ENCODE measurements around the gene CYB561D1. TPM values are rescaled to one million over a fixed set of nuclear protein-coding genes. Genes with fewer than 3 reads are reported as not detected.

CYB561D1 gene
- total and polyA plus RNA-seq, 9 of the 15 experiments (the other 6 are each of a cell fraction or from before 2014, with no cell fraction given): 0.71 to 7.2 (median 3.5) TPM

GRCh38 chr1:109493805-109494539 lies at the start of gene CYB561D1 (continued):
- TF ChIP-seq CTCFL (IDR thresholded peaks at IDR 0.05; ENCODE audit: borderline replicate concordance, insufficient read depth, low read depth, low read length, poor library complexity, severe bottlenecking): peak; percentile 99
- no peak for TF ChIP-seq SPI1 (IDR thresholded peaks at IDR 0.05; ENCODE audit: borderline replicate concordance, low read depth, low read length)
- no peak for TF ChIP-seq MITF (IDR thresholded peaks at IDR 0.05)
- no peak for TF ChIP-seq POLR3G (IDR thresholded peaks at IDR 0.05; ENCODE audit: extremely low read depth, insufficient read length, insufficient replicate concordance)
- TF ChIP-seq SOX6 (IDR thresholded peaks at IDR 0.05): peak; percentile 62; the same call in 1 of the 2 replicates
- TF ChIP-seq ZNF655 (CRISPR knock-in tag; IDR thresholded peaks at IDR 0.05): no peak
- TF ChIP-seq FOS (IDR thresholded peaks at IDR 0.05; ENCODE audit: extremely low read depth, insufficient read length): no peak
- peak; percentile 92 for TF ChIP-seq CXXC5 (CRISPR knock-in tag; IDR thresholded peaks at IDR 0.05)
- TF ChIP-seq ZNF175 (CRISPR knock-in tag; IDR thresholded peaks at IDR 0.05; ENCODE audit: low read depth): no peak
- TF ChIP-seq HOXB6 (CRISPR knock-in tag; IDR thresholded peaks at IDR 0.05; ENCODE audit: borderline replicate concordance): no peak
- TF ChIP-seq SRF (CRISPR knock-in tag; IDR thresholded peaks at IDR 0.05): no peak; a peak in 2 of 4 replicates
- TF ChIP-seq NFATC3 (IDR thresholded peaks at IDR 0.05): no peak
- TF ChIP-seq PHTF2 (CRISPR knock-in tag; IDR thresholded peaks at IDR 0.05): no peak
- TF ChIP-seq SREBF1 (IDR thresholded peaks at IDR 0.05; ENCODE audit: borderline replicate concordance, low read depth, low read length): peak; percentile 51; the same call in 1 of the 2 replicates
- no peak for TF ChIP-seq RFX1 (IDR thresholded peaks at IDR 0.05)
- peak; percentile 87 for TF ChIP-seq EP400 (IDR thresholded peaks at IDR 0.05)
- no peak for TF ChIP-seq EP300 (IDR thresholded peaks at IDR 0.05; ENCODE audit: low read length)
- no peak for TF ChIP-seq EZH2 (IDR thresholded peaks at IDR 0.05; ENCODE audit: borderline replicate concordance, low read depth, low read length)
- no peak for TF ChIP-seq PHB (CRISPR knock-in tag; IDR thresholded peaks at IDR 0.05)
- TF ChIP-seq CTCF (IDR thresholded peaks at IDR 0.05 in 2 of 3, conservative IDR thresholded peaks at IDR 0.05 in 1 of 3; ENCODE audit: insufficient read depth in 2 of 3, low read depth in 1 of 3, low read length in 3 of 3): peak; percentile 97 to 98 (median 97)
- no peak for TF ChIP-seq NFE2 (IDR thresholded peaks at IDR 0.05; ENCODE audit: low read depth)
- TF ChIP-seq GTF2F1 (IDR thresholded peaks at IDR 0.05; ENCODE audit: low read depth, low read length): no peak

Data from K562 (cell line).